ENCODE measurements around the gene TRIM47. TPM values are rescaled to one million over a fixed set of nuclear protein-coding genes. Genes with fewer than 3 reads are reported as not detected.

The TRIM47 gene
- total RNA-seq, 1 experiment from 2014 or later: 125 TPM

DNA sequence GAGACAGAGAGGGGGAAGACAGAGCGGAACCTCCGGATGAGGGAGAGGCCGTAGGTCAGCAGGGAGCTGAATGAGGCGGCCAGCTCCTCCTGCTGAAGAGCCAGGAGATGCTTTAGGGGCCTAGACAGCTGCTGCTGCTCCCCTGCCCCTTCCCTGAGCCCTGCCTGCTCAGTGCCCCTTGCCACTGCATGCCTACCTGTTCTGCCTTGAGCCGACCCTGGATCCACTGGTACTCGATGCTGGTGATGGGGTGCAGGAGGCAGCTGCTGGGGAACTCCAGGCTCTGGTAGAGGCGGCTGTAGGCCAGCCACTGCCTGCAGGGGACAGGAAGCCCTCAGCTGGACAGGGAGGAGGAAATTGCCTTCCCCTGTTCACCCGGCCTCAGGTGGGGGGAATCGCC is 41.8 kb downstream of the TRIM47 start:
- TF ChIP-seq TCF7L2 (IDR thresholded peaks at IDR 0.05; ENCODE audit: low read depth, low read length) (no peak), SIN3A (IDR thresholded peaks at IDR 0.05; ENCODE audit: borderline replicate concordance, insufficient read depth, low read depth, low read length) (no peak), POLR2AphosphoS5 (IDR thresholded peaks at IDR 0.05; ENCODE audit: low read depth, low read length) (no peak)
- TF ChIP-seq, protein P1, sequence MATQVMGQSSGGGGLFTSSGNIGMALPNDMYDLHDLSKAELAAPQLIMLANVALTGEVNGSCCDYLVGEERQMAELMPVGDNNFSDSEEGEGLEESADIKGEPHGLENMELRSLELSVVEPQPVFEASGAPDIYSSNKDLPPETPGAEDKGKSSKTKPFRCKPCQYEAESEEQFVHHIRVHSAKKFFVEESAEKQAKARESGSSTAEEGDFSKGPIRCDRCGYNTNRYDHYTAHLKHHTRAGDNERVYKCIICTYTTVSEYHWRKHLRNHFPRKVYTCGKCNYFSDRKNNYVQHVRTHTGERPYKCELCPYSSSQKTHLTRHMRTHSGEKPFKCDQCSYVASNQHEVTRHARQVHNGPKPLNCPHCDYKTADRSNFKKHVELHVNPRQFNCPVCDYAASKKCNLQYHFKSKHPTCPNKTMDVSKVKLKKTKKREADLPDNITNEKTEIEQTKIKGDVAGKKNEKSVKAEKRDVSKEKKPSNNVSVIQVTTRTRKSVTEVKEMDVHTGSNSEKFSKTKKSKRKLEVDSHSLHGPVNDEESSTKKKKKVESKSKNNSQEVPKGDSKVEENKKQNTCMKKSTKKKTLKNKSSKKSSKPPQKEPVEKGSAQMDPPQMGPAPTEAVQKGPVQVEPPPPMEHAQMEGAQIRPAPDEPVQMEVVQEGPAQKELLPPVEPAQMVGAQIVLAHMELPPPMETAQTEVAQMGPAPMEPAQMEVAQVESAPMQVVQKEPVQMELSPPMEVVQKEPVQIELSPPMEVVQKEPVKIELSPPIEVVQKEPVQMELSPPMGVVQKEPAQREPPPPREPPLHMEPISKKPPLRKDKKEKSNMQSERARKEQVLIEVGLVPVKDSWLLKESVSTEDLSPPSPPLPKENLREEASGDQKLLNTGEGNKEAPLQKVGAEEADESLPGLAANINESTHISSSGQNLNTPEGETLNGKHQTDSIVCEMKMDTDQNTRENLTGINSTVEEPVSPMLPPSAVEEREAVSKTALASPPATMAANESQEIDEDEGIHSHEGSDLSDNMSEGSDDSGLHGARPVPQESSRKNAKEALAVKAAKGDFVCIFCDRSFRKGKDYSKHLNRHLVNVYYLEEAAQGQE (IDR thresholded peaks at IDR 0.05; ENCODE audit: insufficient read depth in 1 of 2, low read depth in 2 of 2, low read length in 1 of 2): no peak
- TF ChIP-seq, protein P2, sequence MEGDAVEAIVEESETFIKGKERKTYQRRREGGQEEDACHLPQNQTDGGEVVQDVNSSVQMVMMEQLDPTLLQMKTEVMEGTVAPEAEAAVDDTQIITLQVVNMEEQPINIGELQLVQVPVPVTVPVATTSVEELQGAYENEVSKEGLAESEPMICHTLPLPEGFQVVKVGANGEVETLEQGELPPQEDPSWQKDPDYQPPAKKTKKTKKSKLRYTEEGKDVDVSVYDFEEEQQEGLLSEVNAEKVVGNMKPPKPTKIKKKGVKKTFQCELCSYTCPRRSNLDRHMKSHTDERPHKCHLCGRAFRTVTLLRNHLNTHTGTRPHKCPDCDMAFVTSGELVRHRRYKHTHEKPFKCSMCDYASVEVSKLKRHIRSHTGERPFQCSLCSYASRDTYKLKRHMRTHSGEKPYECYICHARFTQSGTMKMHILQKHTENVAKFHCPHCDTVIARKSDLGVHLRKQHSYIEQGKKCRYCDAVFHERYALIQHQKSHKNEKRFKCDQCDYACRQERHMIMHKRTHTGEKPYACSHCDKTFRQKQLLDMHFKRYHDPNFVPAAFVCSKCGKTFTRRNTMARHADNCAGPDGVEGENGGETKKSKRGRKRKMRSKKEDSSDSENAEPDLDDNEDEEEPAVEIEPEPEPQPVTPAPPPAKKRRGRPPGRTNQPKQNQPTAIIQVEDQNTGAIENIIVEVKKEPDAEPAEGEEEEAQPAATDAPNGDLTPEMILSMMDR (IDR thresholded peaks at IDR 0.05): no peak
- no peaks in the 10 kb centered on the region for H3K36me3 ChIP-seq (ENCODE audit: control insufficient read depth, insufficient read depth, low read length)
- no peak overlapping the region for H3K4me3 ChIP-seq (ENCODE audit: low read depth in 2 of 2, low read length in 2 of 2)
- CTCF ChIA-PET: no interaction called here
- intact Hi-C loops (cut with micrococcal nuclease; ENCODE audit: unreplicated experiment): no loop called here
- no peaks in the 10 kb centered on the region; the same call in 1 of the 2 replicates for H3K4me1 ChIP-seq (ENCODE audit: control insufficient read depth, insufficient read depth, low read length)
- ATAC-seq (no peak), DNase-seq (ENCODE audit: low read depth, low spot score) (no peak)
- no peaks in the 10 kb centered on the region for H3K9me3 ChIP-seq (ENCODE audit: control insufficient read depth, insufficient read depth, low read depth, low read length)
- POLR2A ChIA-PET: no interaction called here
- in situ Hi-C loops (cut with HindIII; ENCODE audit: low pct_unique_long_range_greater_than_20kb, low sequenced_read_pairs): no loop called here
- no TSS peak for BruUV-seq (replicated peaks)
- no peak overlapping the region for H3K27ac ChIP-seq (ENCODE audit: low read length)
- no peaks in the 10 kb centered on the region for H3K27me3 ChIP-seq (ENCODE audit: control insufficient read depth, insufficient read depth, low read length)

DNA sequence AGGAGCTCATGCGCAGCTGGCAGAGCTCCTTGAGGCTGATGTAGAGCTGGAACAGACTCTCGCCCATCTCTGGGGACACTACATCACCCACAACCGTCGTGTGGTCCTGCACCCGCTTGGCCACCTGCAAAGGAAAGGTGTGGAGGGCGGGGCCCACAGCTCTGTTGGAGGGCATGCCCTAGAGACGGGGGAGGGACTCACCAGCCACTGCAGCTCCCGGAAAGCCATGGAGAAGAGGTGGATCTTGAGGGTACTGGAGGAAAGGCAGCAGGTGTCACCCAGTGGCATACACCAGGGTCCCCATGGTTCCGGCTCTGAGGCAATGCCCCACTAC is 42.8 kb downstream of the TRIM47 start:
- no TSS peak for BruUV-seq (replicated peaks)
- POLR2A ChIA-PET: interaction anchor here (0.6 kb wide), 1 partner anchor 423 kb away, joined by 4 read pairs; no protein-coding TSS in a partner anchor
- TF ChIP-seq, protein P1 (IDR thresholded peaks at IDR 0.05; ENCODE audit: insufficient read depth in 1 of 2, low read depth in 2 of 2, low read length in 1 of 2): no peak
- no peak for TF ChIP-seq POLR2AphosphoS5 (IDR thresholded peaks at IDR 0.05; ENCODE audit: low read depth, low read length)
- no peak for TF ChIP-seq TCF7L2 (IDR thresholded peaks at IDR 0.05; ENCODE audit: low read depth, low read length)
- TF ChIP-seq, protein P2 (IDR thresholded peaks at IDR 0.05): no peak
- TF ChIP-seq SIN3A (IDR thresholded peaks at IDR 0.05; ENCODE audit: borderline replicate concordance, insufficient read depth, low read depth, low read length): no peak

More for the DNA sequence above, 42.8 kb downstream of the TRIM47 start:
- in situ Hi-C loops (cut with HindIII; ENCODE audit: low pct_unique_long_range_greater_than_20kb, low sequenced_read_pairs) (no loop called here), intact Hi-C loops (cut with micrococcal nuclease; ENCODE audit: unreplicated experiment) (no loop called here)
- Histone ChIP-seq H3K27me3 (ENCODE audit: control insufficient read depth, insufficient read depth, low read length) (no peaks in the 10 kb centered on the region), H3K9me3 (ENCODE audit: control insufficient read depth, insufficient read depth, low read depth, low read length) (no peaks in the 10 kb centered on the region), H3K27ac (ENCODE audit: low read length) (no peak overlapping the region), H3K4me1 (ENCODE audit: control insufficient read depth, insufficient read depth, low read length) (no peaks in the 10 kb centered on the region; the same call in 1 of the 2 replicates), H3K4me3 (ENCODE audit: low read depth in 2 of 2, low read length in 2 of 2) (no peak overlapping the region), H3K36me3 (ENCODE audit: control insufficient read depth, insufficient read depth, low read length) (no peaks in the 10 kb centered on the region)
- CTCF ChIA-PET: no interaction called here
- no peak for DNase-seq (ENCODE audit: low read depth, low spot score)
- ATAC-seq: no peak
